GM18873 (cell line): Measurements from ENCODE around the gene TSNAXIP1.
"Not testable (repeated sequence)": the region's sequence is repeated elsewhere in the genome, so short reads cannot be mapped to it uniquely, and the experiment has no call there.

ENCODE experiments used
- ATAC-seq: cut with Tn5 transposase; IDR thresholded peaks from one replicate; pipeline ENCODE4 v1.9.1; 2021; ENCODE audit warnings: mild to moderate bottlenecking, moderate library complexity, moderate number of reproducible peaks; ENCODE audit not compliant: unreplicated experiment, low FRiP score

The TSNAXIP1 gene

DNA sequence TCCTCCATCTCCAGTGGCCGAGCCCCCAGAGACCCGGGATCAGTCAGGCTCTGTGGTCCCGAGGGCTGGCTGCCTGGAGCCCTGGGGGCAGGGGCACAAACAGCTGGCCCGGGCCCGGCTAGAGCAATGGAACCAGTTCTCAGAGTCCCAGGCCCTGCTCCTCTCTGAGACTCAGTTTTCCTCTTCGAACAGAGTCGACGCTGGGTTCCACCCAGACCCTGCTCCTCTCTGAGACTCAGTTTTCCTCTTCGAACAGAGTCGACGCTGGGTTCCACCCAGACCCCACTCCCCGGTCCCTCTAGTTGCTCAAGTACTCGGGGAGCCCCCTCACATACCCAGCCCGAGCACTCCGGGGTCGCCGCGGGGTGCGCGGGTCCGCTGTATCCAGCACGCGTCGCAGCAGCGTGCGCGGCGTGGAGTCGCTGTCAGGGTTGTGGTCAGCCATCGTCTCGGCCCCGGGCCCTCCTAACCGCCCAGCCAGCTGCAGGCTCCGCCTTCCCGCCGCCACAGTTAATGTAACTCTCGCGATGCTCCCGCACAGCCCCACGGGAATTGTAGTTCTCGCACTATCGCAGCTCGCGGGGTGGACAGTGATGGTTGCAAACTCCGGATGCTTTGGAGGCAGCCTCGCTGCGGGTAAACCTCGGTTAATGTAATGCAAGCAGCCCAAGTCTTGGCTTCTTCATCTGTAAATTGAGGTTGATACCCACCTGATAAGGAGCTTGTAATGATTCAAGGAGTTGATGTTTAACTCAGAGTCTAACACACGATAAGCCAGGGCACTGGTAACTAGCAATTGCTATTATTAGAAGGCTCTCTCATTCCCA lies 26.9 kb downstream of the TSNAXIP1 start:
- ATAC-seq: peak; percentile 93

DNA sequence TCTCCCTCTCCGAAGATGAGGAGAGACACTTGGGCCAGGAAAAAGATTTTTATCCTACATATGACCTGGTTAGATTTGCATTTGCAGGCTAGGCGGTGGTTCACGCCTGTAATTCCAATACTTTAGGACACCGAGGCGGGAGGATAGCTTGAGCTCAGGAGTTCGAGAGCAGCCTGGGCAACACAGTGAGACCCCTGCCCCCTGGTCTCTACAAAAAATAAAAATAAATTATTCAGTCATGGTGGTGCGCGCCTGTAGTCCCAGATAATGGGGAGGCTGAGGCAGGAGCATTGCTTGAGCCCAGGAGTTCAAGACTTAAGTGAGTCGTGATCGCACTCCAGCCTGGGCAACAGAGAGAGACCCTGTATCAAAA lies 27.5 kb downstream of the TSNAXIP1 start:
- ATAC-seq: no peak

DNA sequence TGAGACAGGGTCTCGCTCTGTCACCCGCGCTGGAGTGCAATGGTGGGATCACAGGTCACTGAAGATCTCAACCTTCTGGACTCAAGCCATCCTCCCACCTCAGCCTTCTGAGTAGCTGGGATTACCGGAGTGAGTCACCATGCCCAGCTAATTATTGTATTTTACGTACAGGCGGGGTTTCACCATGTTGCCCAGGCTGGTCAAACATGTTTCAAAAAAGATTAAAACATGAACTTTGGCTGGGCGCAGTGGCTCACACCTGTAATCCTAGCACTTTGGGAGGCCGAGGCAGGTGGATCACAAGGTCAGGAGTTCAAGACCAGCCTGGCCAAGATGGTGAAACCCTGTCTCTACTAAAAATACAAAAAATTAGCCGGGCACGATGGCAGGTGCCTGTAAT lies 30.5 kb downstream of the TSNAXIP1 start:
- ATAC-seq: not testable (repeated sequence)

DNA sequence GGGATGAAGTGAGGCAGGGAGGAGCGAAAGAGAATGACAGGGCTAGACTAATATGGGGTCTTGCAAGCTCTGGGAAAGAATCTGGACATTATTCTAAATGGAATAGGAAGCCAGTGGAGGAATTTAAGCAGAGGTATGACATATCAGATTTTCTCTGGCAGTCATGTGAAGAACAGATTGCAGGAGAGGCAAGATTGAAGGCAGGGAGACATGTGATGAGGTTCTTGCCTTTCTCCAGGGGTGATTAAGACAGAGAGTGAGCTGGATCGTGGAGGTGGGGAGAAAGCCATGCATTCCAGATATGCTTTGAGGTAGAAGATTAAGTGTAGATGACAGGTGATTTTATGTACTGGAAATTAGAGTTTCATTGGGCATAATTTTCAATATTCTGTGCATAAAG lies 31.1 kb downstream of the TSNAXIP1 start:
- no peak for ATAC-seq

DNA sequence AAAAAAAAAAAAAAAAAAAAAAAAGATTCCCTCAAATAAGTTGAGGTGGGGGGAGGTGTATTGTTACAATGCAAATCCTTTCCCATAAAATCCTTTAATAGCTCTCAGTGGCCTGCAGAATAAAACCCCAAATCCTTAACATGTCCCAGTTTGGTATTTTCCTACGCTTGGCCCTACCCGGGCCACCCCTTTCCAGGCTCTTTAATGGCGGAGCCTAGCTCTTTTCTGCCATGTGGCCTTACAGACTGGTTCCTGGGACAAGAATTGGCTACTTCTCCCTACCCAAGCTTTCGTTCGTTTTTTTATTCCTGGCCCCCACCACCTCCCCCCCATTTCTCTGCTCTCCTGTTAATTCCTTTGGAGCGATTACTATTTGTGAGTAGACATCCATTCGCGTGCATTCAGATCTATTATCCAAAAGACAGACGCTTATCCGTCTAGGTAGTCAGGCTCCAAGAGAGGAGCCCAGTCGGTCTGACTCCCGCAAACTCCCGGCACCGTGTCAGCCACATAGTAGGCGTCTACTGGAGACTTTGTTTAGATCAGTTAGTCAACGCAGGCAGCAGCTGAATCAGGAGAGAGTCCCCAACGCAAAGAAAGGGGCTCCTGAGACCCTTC lies 34.6 kb downstream of the TSNAXIP1 start:
- ATAC-seq: no peak

DNA sequence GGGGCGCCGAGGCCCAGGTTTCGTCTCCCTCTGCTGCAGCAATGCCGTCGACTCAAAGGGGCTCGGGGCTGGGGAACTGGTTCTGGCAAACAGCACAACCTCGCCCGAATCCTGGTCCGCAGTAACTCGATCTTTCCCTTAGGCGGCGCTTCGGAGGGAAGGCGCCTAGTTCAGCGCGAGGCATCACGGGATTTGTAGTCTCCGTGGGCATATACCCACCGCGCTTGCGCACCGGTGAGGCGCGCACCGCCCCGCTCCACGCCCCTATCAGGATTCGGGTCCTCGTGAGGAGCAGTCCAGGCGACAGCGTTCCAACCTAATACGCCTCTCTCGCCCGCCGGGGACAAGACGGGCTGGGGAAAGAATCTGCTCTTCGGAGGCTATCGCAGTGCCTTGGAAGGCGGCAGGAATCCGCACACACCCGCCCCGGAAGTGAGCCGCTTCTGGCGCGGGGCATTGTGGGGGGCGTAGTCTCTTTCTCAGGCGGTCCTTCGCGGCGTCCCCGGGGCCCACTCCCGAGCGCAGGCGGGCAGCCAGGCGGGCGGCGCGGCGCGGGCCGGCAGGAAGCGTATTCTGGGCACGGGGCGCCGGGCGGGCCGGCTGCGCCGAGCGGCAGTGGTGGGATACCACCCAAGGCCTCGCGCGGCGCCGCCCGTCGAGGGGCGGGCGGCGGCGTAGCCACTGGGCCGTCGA lies 35.3 kb downstream of the TSNAXIP1 start, which contains the start of gene THAP11:
Gene THAP11 (plus strand): TSS at position 505 of the 693 bp plus-strand sequence. CDS start 235 bp downstream, outside the sequence.
- ATAC-seq: peak; percentile 43

DNA sequence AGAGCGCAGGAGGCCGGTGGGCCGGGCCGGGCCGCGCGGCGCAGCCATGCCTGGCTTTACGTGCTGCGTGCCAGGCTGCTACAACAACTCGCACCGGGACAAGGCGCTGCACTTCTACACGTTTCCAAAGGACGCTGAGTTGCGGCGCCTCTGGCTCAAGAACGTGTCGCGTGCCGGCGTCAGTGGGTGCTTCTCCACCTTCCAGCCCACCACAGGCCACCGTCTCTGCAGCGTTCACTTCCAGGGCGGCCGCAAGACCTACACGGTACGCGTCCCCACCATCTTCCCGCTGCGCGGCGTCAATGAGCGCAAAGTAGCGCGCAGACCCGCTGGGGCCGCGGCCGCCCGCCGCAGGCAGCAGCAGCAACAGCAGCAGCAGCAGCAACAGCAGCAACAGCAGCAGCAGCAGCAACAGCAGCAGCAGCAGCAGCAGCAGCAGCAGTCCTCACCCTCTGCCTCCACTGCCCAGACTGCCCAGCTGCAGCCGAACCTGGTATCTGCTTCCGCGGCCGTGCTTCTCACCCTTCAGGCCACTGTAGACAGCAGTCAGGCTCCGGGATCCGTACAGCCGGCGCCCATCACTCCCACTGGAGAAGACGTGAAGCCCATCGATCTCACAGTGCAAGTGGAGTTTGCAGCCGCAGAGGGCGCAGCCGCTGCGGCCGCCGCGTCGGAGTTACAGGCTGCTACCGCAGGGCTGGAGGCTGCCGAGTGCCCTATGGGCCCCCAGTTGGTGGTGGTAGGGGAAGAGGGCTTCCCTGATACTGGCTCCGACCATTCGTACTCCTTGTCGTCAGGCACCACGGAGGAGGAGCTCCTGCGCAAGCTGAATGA lies 36.0 kb downstream of the TSNAXIP1 start:
- peak; percentile 3 for ATAC-seq

DNA sequence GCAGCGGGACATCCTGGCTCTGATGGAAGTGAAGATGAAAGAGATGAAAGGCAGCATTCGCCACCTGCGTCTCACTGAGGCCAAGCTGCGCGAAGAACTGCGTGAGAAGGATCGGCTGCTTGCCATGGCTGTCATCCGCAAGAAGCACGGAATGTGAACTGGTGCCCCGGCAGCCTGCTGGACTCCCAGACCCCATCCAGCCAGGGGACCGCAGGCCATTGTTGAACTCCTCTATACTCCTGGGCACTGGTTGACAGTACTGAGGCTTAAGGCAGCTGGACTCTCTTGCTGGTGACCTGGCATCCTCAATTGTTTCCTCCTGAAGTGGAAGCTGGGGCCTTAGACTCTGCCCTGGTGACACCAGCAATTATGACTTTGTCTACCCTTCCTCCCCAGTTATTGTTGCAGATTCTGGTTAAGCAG lies 36.7 kb downstream of the TSNAXIP1 start:
- ATAC-seq: no peak

DNA sequence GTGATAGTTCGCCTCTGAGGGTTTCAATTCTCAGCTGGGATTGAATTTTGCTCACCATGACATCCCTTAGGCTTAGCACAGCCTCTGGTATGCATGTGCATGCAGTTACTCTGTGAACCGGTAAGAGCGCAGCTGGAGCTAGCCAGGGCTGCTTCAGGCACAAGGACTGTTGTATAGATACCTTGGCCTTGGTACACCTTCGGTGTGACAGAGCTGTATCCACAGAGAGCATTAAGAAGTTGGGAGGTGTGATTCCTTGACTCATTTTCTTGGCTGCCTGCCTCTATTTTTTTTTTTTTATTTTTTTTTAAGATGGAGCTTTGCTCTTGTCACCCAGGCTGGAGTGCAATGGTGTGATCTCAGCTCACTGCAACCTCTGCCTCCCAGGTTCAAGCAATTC lies 37.8 kb downstream of the TSNAXIP1 start:
- ATAC-seq: no peak

DNA sequence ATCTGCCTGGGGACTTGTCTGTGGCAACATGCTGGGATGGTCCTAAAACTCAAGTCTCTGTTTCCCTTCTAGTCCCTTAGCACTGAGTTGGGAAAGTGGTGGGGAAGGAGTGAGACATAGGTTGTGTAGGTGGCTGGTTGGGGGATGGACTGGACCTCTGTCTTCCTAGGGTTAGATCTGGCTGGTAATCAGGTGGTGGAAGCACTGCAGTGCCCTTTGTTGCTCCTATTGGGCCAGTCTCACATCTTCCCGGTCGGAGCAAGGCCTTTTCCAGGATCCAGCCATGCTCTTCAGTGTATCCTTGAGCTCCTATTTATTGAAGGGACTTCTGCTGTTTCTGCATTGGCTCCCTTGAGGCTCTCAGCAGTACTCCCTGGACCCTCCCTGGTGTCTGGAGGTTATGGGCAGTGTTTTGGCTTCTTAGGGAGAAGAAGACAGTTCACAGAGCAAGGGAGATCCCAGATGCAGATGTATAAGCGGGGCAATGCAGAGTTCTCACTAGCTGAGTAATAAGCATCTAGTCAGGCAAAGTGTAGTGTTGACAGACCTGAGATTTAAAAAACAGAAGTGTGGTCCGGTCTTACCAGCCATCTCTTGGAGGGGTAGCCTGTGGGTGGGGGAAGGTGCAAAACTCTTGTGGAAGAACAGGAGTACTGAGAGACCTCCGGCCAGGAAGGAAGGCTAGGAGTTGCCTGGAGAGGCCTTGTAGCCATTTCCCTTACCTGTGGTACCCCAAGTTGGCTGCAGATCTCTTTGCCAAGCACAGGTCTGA lies 38.8 kb downstream of the TSNAXIP1 start:
- no peak for ATAC-seq

DNA sequence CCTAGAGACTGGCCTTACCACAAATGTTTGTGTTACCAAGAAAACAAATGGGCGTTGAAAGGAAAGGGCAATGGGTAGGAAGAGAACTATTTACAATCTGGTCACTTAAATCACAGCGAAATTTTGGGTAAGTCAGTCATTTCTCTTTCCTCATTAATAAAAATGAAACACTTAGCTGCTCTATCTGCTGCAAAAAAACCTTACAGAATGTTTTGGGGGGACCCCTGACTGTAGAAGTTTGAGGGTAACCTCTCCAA lies 39.3 kb downstream of the TSNAXIP1 start:
- ATAC-seq: no peak

DNA sequence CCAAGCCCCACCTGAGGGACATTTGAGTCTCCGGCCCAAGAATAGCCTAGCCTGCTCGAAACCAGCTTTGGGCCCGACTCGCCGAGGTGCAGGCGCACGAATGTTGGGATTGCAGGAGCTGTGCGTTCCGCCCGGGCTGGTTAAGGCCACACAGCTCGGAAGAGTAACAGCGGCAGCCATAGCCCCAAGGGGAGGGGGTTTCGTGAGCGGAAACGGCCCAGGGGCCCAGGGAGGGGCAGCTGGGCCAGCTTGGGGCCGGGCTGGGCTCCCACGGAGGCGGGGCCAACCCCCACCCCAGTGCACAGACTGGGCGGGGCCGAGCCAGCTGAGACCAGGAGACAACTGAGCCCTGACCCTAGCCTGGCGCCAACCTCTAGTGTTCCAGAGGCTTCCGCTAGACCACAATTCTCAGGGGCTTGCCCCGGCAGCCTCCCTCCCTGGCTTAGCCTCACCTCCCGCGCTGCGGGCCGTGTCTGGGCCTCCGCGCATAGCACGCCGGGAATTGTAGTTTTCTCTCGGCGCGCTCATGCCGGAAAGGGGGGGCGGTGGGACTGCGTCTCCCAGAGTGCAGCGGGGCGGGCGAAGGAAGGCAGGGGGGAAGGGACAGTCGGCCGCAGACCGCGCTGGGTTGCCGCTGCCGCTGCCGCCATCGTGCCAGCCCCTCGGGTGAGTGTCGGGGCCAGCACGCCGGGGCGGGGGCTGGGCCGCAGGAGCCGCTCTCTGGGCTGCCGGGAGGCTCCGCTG lies 39.8 kb downstream of the TSNAXIP1 start, which contains the start of gene NUTF2:
Gene NUTF2 (plus strand): TSS at position 614 of the 744 bp plus-strand sequence. CDS start 18,198 bp downstream, outside the sequence.
- peak; percentile 50 for ATAC-seq

DNA sequence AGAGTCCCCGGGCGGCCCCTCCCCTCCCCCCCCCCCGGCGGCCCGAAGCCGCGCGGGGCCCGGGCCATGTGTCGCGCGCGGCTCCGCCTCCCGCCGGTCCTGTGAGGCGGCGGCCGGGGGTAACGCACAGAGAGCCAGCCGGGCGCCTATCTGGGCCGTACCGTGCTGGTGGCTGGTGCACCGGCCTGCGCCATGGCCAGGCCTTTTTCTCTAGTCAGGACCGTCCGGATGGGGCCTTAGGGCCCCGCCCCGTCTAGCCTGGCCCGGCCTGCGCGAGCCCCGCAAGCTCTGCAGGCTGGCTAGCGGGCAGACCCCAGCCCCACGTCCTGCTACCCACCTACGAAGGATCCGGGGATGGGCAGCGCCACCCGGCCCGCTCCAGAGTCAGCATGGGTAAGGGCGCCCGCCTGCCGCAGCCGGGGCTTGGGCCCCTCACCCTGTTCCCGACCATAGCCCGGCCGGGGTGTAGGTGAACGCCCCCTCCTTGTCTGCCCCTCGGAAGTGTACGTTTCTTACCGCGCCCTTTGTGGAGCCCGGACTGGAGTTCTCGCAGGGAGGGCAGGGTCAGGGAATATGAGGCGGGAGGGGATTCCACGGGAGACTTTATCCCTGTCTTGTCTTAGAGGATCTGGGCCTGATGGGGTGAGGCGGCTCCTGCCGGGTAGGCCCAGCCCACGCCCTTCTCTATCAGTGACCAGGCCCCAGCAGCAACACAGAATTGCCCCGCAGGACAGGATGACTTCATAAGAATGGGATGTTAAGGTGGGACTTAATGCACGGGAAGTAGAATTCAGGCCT lies 40.6 kb downstream of the TSNAXIP1 start, which contains the start of gene CENPT:
Gene CENPT (minus strand): TSS at position 630 of the 798 bp plus-strand sequence. CDS start 13,834 bp downstream, outside the sequence.
- peak; percentile 32 for ATAC-seq

DNA sequence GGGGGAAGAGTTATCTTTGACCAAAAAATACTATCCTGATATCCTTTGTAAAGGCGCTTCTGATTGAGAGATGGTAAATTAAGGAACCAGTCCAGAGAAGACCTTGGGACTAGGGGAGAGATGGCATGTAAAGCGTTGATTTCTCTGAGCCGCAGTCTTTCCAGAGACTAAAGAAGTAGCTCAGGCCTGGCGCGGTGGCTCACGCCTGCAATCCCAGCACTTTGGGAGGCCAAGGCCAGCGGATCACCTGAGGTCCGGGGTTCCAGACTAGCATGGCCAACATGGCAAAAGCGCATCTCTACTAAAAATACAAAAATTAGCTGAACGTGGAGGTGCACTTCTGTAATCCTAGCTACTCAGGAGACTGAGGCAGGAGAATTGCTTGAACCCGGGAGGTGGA lies 41.4 kb downstream of the TSNAXIP1 start:
- ATAC-seq: no peak

DNA sequence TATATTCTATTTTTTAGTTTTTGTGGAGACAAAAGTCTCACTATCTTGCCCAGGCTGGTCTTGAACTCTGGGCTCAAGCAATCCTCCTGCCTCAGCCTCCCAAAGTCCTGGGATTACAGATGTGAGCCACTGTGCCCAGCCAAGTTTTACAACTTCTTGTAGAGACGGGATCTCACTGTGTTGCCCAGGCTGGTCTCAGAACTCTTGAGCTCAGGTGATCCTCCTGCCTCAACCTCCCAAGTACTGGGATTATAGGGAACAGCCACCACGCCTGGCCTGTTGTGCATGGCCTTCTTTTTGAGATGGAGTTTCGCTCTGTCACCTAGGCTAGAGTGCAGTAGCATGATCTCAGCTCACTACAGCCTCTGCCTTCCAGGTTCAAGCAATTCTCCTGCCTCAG lies 47.0 kb downstream of the TSNAXIP1 start:
- no peak for ATAC-seq

DNA sequence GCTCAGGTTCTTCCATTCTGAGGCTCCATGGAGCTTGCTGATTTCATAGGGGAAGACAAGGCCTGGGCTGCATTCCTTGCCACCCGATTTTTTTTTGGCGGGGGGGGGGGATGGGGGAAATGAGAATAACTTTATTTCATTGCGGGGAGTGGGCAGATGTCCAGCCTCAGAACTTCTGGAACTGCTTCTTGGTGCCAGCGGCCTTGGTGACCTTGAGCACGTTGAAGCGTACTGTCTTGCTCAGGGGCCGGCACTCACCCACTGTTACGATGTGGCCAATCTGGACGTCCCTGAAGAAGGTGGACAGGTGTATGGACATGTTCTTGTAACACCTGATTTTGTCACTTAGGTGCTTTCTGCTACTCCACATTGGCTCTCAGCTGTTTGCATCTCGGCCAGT lies 49.1 kb downstream of the TSNAXIP1 start:
- no peak for ATAC-seq

DNA sequence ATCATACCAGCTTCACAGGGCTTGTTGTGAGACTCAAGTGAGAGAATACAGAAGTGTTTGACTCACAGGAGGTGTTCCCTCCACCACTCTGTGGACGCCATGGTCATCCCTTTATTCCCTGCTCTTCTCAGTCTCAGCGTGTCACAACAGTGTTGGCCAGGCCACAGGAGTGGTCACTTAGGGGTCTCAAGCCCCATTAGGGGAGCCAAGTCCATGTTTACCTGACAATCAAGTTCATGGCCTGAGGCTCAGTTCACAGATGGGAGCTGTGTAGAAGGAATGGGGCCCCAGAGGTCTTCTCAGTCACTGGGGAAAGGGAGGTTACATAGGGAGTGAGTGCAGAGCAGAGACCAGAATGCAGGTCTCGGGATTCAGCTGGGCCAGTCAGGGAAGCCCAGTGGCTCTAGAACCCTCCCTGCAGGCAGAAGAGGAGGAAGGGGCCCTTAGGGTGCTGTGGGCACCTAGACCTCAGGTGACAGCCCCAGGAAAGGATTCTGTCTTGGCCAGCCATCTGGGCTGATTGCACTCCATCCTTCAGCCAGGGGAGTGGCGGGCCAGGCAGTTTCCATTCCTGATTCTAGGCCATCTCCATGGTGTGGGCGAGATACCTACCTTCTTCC lies 50.3 kb downstream of the TSNAXIP1 start:
- no peak for ATAC-seq
